GM21526 (cell line): ENCODE results near the gene TEC.

Source experiments
- ATAC-seq: cut with Tn5 transposase; IDR thresholded peaks from one replicate; pipeline ENCODE4 v1.9.1; 2021; ENCODE audit warnings: moderate library complexity; ENCODE audit not compliant: unreplicated experiment, low FRiP score

The TEC gene

DNA sequence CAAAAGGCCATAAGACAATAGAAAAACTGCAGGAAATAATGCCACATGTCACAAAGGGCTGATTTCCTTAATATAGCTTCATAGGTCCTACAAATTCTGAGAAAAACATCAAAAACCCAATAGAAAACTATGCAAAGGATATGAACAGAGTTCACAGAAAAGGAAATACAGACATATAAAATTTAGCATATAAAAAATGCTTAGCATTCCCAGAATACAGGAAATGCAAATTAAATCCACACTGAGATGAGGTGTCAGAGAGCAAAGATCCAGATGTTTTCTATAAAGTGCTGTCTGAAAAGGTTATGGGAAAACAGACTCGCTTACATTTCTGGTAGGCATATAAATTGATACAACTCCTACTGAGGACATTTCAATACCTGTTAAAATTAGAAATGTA is 169.4 kb downstream of the TEC start:
- no peak for ATAC-seq

DNA sequence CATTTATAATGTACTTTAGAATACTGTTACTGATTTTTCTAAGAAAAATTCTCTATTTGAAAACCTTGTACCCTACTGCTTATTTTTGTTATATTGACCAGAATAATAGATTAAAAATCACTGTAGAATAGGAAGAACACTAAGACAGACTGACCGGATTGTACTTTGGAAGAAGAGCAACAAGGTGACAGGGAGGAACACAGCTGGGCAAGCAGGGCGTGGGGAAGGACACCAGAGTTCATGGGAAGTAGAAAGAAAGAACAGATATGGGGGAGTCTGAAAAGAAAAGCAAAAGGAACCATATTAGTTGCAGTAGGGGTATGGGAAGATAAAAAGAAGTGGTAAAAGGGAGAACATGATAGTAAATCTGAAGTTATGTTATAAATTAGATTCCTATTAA is 174.2 kb downstream of the TEC start:
- ATAC-seq = no peak

GRCh38 chr4:48093991-48094416 is 175.6 kb downstream of the TEC start:
- ATAC-seq = no peak

- ATAC-seq = no peak
These were observed 179.0 kb downstream of the TEC start for GRCh38 chr4:48090621-48091020.

GRCh38 chr4:48085821-48086589 is 183.6 kb downstream of the TEC start:
- ATAC-seq = no peak
